Measurements from ENCODE around the gene CDH23. TPM values are rescaled to one million over a fixed set of nuclear protein-coding genes. Genes with fewer than 3 reads are reported as not detected.
A peak's percentile ranks its signal among the peaks of the same experiment; 100 is the strongest.

CDH23 gene
- total RNA-seq, 1 donor from 2014 or later, result 1.3 TPM

DNA sequence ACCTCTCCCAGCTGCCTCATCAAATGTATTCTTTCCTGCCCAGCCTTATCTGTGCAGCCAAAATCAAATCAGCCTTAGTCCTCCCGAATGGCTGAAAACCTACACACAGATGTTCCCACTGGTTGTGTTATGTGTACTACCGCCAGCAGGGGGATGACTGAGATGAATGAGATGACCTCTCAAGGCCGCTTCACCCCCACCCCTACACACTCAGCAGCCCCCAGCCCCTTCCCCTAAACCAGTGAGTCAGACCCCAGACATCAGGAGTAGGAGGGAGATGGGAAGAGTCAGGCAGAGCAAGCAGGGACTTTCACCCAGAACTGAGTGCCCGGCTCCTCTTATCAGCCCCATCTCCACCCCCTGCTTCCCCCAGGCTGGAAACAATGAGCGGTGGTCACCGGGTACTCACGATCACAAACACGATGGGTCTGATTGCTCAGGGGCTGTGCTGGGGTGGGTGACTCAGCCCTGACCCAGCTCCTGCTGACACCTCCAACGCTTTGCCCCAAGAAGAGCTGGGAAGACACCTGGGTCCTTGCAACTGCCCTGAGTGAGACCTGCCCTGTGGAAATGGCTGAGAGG is 329.4 kb downstream of the CDH23 start:
- intact Hi-C loops (cut with micrococcal nuclease), result loop anchor here (1.0 to 10.0 kb wide), 7 partner anchors 11 to 1151 kb away; no protein-coding TSS in a partner anchor
- Mint-ChIP-seq H3K27me3 (no peaks in the 10 kb centered on the region), H3K4me1 (peaks cover 60% of the 10 kb centered on the region), H3K9me3 (no peaks in the 10 kb centered on the region), H3K27ac (peak overlapping the region; percentile 98), H3K4me3 (peak overlapping the region; percentile 78), H3K36me3 (ENCODE audit: low read depth) (no peaks in the 10 kb centered on the region)
- peak; percentile 85 for DNase-seq

GRCh38 chr10:71726580-71727104 is 329.9 kb downstream of the CDH23 start:
- H3K9me3 Mint-ChIP-seq, result no peaks in the 10 kb centered on the region
- H3K27ac Mint-ChIP-seq, result peak overlapping the region; percentile 98
- intact Hi-C loops (cut with micrococcal nuclease), result loop anchor here (1.0 to 10.0 kb wide), 7 partner anchors 11 to 1152 kb away; no protein-coding TSS in a partner anchor
- no peaks in the 10 kb centered on the region for H3K27me3 Mint-ChIP-seq
- H3K4me3 Mint-ChIP-seq, result peak overlapping the region; percentile 78
- peaks cover 63% of the 10 kb centered on the region for H3K4me1 Mint-ChIP-seq
- DNase-seq, result peak; percentile 84
- no peaks in the 10 kb centered on the region for H3K36me3 Mint-ChIP-seq (ENCODE audit: low read depth)

DNA sequence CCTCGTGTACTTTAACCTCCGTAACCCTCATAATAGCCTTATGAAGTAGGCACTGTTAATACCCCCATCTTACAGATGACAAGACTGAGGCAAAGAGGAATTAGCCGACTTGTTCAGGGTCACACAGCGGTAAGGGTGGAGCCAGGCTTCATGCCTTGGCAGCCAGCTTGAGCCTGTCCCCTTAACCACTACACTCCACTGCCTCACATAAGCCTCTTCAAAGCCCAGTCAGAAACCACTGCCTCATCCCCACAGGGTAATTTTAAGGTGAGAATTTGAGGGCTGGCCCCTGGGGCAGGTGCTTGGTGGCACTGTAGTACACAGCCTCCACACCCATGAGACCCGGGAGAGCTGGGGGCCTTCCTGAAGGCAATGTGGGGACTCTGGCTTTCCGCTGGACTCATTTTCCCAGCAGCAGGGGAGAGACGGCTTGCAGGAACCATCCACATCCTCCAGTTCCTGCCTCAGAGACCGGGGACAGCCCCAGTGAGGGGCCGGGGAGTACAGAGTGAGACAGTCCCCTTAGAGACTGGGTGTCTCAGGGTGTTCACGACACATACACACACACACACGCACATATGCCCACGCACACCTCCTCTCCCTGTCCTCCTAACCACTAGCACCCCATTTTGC is 330.5 kb downstream of the CDH23 start:
- Mint-ChIP-seq H3K27ac (peak overlapping the region; percentile 98), H3K36me3 (ENCODE audit: low read depth) (no peaks in the 10 kb centered on the region), H3K9me3 (no peaks in the 10 kb centered on the region), H3K4me3 (peak overlapping the region; percentile 78), H3K27me3 (no peaks in the 10 kb centered on the region), H3K4me1 (peaks cover 66% of the 10 kb centered on the region)
- DNase-seq, result peak; percentile 83
- intact Hi-C loops (cut with micrococcal nuclease), result loop anchor here (10.0 kb wide), 1 partner anchor 1152 kb away; no protein-coding TSS in a partner anchor

DNA sequence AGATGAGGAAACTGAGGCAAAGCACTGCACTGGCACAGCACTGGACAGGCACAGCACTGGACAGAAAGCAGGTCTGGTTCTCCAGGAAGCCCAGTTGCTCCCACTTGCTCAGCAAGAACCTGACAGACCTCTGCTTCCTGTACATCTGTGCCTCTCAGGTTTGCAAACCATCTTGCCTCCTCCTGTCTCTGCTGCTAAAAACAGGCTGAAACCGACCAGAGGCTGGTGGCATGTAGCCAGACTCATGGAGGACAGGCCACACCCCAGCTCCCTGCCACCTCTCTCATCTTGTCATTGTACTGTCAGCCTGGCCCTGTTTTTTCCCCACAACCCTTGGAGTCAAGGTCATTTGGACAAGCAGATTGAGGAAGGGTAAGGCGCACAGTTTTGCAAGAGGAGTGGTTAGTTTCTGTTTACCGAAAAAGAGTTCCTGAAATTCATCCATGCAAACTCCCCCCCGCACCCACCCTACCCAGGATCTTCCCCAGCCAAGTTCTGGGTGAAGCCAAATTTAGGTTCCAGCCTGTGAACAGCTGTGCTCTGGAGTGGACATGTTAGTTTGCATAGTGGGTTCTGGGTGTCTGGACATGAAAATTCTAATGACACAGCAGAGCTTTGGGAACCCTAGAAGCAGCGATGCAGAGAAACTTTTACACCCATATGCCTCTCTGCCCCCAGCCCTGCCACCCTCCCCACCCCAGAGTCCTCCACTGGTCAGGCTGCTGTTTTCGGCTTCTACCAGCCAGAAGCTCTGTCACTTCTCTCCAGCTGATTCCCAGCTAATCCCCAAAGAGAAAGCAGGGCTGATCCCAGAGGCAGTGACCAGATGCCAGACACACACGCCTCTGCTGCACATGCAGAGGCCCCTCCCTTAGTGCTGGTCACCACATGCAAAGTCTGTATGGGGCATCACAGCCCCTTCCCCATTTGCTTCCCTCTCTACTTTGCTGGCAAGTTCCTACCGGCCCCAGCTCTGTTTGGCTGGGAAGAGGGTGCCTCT is 331.3 kb downstream of the CDH23 start:
- peaks cover 1% of the 10 kb centered on the region for H3K9me3 Mint-ChIP-seq
- peaks cover 69% of the 10 kb centered on the region for H3K4me1 Mint-ChIP-seq
- H3K27ac Mint-ChIP-seq, result peak overlapping the region; percentile 98
- no peaks in the 10 kb centered on the region for H3K36me3 Mint-ChIP-seq (ENCODE audit: low read depth)
- H3K27me3 Mint-ChIP-seq, result no peaks in the 10 kb centered on the region
- H3K4me3 Mint-ChIP-seq, result peak overlapping the region; percentile 78
- intact Hi-C loops (cut with micrococcal nuclease), result loop anchor here (10.0 kb wide), 1 partner anchor 1153 kb away; no protein-coding TSS in a partner anchor
- peak; percentile 86 for DNase-seq

- peaks cover 70% of the 10 kb centered on the region for H3K4me1 Mint-ChIP-seq
- no peaks in the 10 kb centered on the region for H3K27me3 Mint-ChIP-seq
- H3K36me3 Mint-ChIP-seq (ENCODE audit: low read depth), result no peaks in the 10 kb centered on the region
- H3K27ac Mint-ChIP-seq, result peak overlapping the region; percentile 98
- peaks cover 3% of the 10 kb centered on the region for H3K9me3 Mint-ChIP-seq
- intact Hi-C loops (cut with micrococcal nuclease), result loop anchor here (10.0 kb wide), 1 partner anchor 1154 kb away; no protein-coding TSS in a partner anchor
- H3K4me3 Mint-ChIP-seq, result peak overlapping the region; percentile 37
- no peak for DNase-seq
Observed at GRCh38 chr10:71729161-71729636, 332.5 kb downstream of the CDH23 start.

DNA sequence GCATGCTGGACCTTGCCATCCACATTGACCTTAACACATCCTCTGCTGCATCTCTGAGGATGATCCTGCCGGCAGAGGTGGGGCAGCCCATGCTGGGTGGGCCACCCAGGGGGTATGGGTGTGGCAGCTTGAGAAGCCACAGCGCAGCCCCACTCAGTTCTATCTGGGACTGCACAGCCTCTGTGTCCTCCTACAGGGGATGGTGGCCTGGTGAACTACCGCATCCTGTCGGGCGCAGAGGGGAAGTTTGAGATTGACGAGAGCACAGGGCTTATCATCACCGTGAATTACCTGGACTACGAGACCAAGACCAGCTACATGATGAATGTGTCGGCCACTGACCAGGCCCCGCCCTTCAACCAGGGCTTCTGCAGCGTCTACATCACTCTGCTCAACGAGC is 335.1 kb downstream of the CDH23 start:
- Mint-ChIP-seq H3K4me3 (no peak overlapping the region), H3K36me3 (ENCODE audit: low read depth) (no peaks in the 10 kb centered on the region), H3K9me3 (peaks cover 3% of the 10 kb centered on the region), H3K4me1 (peaks cover 70% of the 10 kb centered on the region), H3K27me3 (no peaks in the 10 kb centered on the region), H3K27ac (no peak overlapping the region)
- intact Hi-C loops (cut with micrococcal nuclease), result no loop called here
- DNase-seq, result no peak

DNA sequence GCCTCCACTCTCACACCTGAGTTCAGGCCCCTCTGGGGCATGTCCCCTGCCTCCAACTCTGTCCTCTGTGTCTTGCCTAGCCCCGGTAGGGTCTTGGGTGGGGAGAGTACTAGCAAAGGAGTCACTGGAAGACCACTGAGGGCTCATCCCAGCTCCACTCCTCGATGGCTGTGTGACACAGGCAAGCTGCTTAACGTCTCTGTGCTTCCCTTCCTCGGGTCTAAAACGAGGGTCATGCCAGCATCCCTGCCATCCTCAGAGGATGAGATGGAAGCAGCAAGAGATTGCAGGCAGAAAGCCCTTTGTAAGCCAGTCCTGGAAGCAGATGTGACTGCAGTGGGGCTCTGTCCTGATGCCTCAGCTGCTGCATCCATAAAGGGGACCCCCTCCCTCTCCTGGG is 338.1 kb downstream of the CDH23 start:
- H3K27ac Mint-ChIP-seq, result peak overlapping the region; percentile 96
- no peaks in the 10 kb centered on the region for H3K36me3 Mint-ChIP-seq (ENCODE audit: low read depth)
- peaks cover 3% of the 10 kb centered on the region for H3K9me3 Mint-ChIP-seq
- peaks cover 70% of the 10 kb centered on the region for H3K4me1 Mint-ChIP-seq
- H3K27me3 Mint-ChIP-seq, result no peaks in the 10 kb centered on the region
- H3K4me3 Mint-ChIP-seq, result no peak overlapping the region
- intact Hi-C loops (cut with micrococcal nuclease), result no loop called here
- no peak for DNase-seq

- peak; percentile 86 for DNase-seq
- intact Hi-C loops (cut with micrococcal nuclease), result loop anchor here (2.0 kb wide), 1 partner anchor 37 kb away; the partner anchor contains the start of gene VSIR
Observed at GRCh38 chr10:71735709-71736569, 339.2 kb downstream of the CDH23 start.

DNA sequence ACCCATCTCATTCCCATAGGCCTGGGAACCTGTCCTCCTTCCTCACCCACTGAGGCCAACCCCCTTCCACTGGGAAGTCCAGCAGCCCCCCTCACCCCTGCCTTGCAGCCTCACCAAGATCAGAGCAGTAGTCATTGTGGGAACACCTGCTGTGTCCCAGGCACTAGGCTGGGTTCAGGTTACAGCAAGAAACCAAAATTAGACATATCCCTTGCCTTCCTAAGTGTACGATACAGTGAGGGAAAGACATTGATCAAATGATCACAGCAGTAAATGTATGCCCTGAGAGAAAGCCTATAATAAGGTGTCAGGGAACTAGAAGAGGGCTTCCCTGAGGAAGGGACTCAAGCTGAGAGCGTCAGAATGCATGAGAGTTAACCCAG is 339.8 kb downstream of the CDH23 start:
- H3K27me3 Mint-ChIP-seq, result no peaks in the 10 kb centered on the region
- H3K4me3 Mint-ChIP-seq, result peak overlapping the region; percentile 51
- H3K36me3 Mint-ChIP-seq (ENCODE audit: low read depth), result no peaks in the 10 kb centered on the region
- H3K4me1 Mint-ChIP-seq, result peaks cover 81% of the 10 kb centered on the region
- no peak for DNase-seq
- intact Hi-C loops (cut with micrococcal nuclease), result loop anchor here (2.0 kb wide), 1 partner anchor 36 kb away; the partner anchor contains the start of gene VSIR
- peaks cover 3% of the 10 kb centered on the region for H3K9me3 Mint-ChIP-seq
- peak overlapping the region; percentile 96 for H3K27ac Mint-ChIP-seq

More at GRCh38 chr10:71735709-71736569, 339.2 kb downstream of the CDH23 start:
- H3K9me3 Mint-ChIP-seq, result peaks cover 3% of the 10 kb centered on the region
- no peaks in the 10 kb centered on the region for H3K27me3 Mint-ChIP-seq
- H3K27ac Mint-ChIP-seq, result peak overlapping the region; percentile 96
- H3K36me3 Mint-ChIP-seq (ENCODE audit: low read depth), result no peaks in the 10 kb centered on the region
- peak overlapping the region; percentile 51 for H3K4me3 Mint-ChIP-seq
- peaks cover 77% of the 10 kb centered on the region for H3K4me1 Mint-ChIP-seq

- H3K27me3 Mint-ChIP-seq, result no peaks in the 10 kb centered on the region
- H3K27ac Mint-ChIP-seq, result peak overlapping the region; percentile 96
- intact Hi-C loops (cut with micrococcal nuclease), result loop anchor here (1.0 to 2.0 kb wide), 3 partner anchors 10 to 36 kb away; partner anchors contain the start of gene VSIR
- H3K36me3 Mint-ChIP-seq (ENCODE audit: low read depth), result peaks cover 1% of the 10 kb centered on the region
- H3K4me1 Mint-ChIP-seq, result peaks cover 82% of the 10 kb centered on the region
- DNase-seq, result no peak
- peaks cover 3% of the 10 kb centered on the region for H3K9me3 Mint-ChIP-seq
- peak overlapping the region; percentile 51 for H3K4me3 Mint-ChIP-seq
Observed at GRCh38 chr10:71737001-71737833, 340.5 kb downstream of the CDH23 start.

- peaks cover 84% of the 10 kb centered on the region for H3K4me1 Mint-ChIP-seq
- H3K36me3 Mint-ChIP-seq (ENCODE audit: low read depth), result peaks cover 7% of the 10 kb centered on the region
- intact Hi-C loops (cut with micrococcal nuclease), result loop anchor here (1.0 to 2.0 kb wide), 3 partner anchors 9 to 35 kb away; partner anchors contain the start of gene VSIR
- no peak for DNase-seq
- peak overlapping the region; percentile 32 for H3K4me3 Mint-ChIP-seq
- H3K27ac Mint-ChIP-seq, result peak overlapping the region; percentile 96
- H3K27me3 Mint-ChIP-seq, result no peaks in the 10 kb centered on the region
- peaks cover 3% of the 10 kb centered on the region for H3K9me3 Mint-ChIP-seq
Observed at GRCh38 chr10:71737834-71738197, 341.1 kb downstream of the CDH23 start.

Data from activated CD4-positive, alpha-beta T cell treated with anti-CD3 and anti-CD28 coated beads, Interleukin-2, amount 10 ng/mL, durations not matched to agents 24 days and 14 days (primary cell).